HG03565 (cell line): ENCODE results near the gene ACAP1.
"Not testable (repeated sequence)": the region's sequence is repeated elsewhere in the genome, so short reads cannot be mapped to it uniquely, and the experiment has no call there.

Experiments used
- ATAC-seq: cut with Tn5 transposase; IDR thresholded peaks from one replicate; pipeline ENCODE4 v1.9.1; 2021; ENCODE audit warnings: mild to moderate bottlenecking, moderate library complexity; ENCODE audit not compliant: unreplicated experiment

ACAP1 gene

GRCh38 chr17:7352910-7353635 lies 16.7 kb downstream of the ACAP1 start:
- ATAC-seq, result no peak

GRCh38 chr17:7354262-7354843 lies 18.0 kb downstream of the ACAP1 start:
- no peak for ATAC-seq

- ATAC-seq, result no peak
Measured at GRCh38 chr17:7355053-7355452, 18.7 kb downstream of the ACAP1 start, which contains the start of gene TMEM95. Gene TMEM95, plus strand, starts transcription at chr17:7355156. Its CDS starts 49 bp downstream, at chr17:7355205.

GRCh38 chr17:7355573-7355972 lies 19.2 kb downstream of the ACAP1 start:
- ATAC-seq, result no peak

GRCh38 chr17:7356072-7356549 lies 19.8 kb downstream of the ACAP1 start:
- no peak for ATAC-seq

- no peak for ATAC-seq
Measured at GRCh38 chr17:7356756-7357155, 20.4 kb downstream of the ACAP1 start.

- no peak for ATAC-seq
Measured at GRCh38 chr17:7357381-7357780, 21.1 kb downstream of the ACAP1 start.

- ATAC-seq, result no peak
Measured at GRCh38 chr17:7361906-7362305, 25.6 kb downstream of the ACAP1 start.

GRCh38 chr17:7363311-7363710 lies 27.0 kb downstream of the ACAP1 start:
- ATAC-seq, result no peak

GRCh38 chr17:7365963-7366362 lies 29.6 kb downstream of the ACAP1 start:
- ATAC-seq, result not testable (repeated sequence)

GRCh38 chr17:7367083-7367482 lies 30.8 kb downstream of the ACAP1 start:
- no peak for ATAC-seq

- ATAC-seq, result no peak
Measured at GRCh38 chr17:7367918-7368598, 31.7 kb downstream of the ACAP1 start.

GRCh38 chr17:7368599-7368994 lies 32.3 kb downstream of the ACAP1 start:
- not testable (repeated sequence) for ATAC-seq

- ATAC-seq, result no peak
Measured at GRCh38 chr17:7369825-7370224, 33.5 kb downstream of the ACAP1 start.

- ATAC-seq, result no peak
Measured at GRCh38 chr17:7370853-7371252, 34.5 kb downstream of the ACAP1 start.

- ATAC-seq, result no peak
Measured at GRCh38 chr17:7374353-7374752, 38.0 kb downstream of the ACAP1 start.

- ATAC-seq, result no peak
Measured at GRCh38 chr17:7379134-7379533, 42.8 kb downstream of the ACAP1 start.

- no peak for ATAC-seq
Measured at GRCh38 chr17:7380321-7380720, 44.0 kb downstream of the ACAP1 start.

GRCh38 chr17:7380855-7381683 lies 44.7 kb downstream of the ACAP1 start, which contains the start of gene TNK1:
Gene TNK1, plus strand, starts transcription at chr17:7381089. Its CDS starts 1,838 bp downstream, at chr17:7382927.
- no peak for ATAC-seq

GRCh38 chr17:7382901-7383300 lies 46.6 kb downstream of the ACAP1 start:
- ATAC-seq, result no peak

GRCh38 chr17:7383371-7383741 lies 47.0 kb downstream of the ACAP1 start:
- no peak for ATAC-seq
